Measurements from ENCODE around the gene GSX1.
"Not testable (repeated sequence)": the region's sequence is repeated elsewhere in the genome, so short reads cannot be mapped to it uniquely, and the experiment has no call there.

Gene GSX1

GRCh38 chr13:27794368-27794691 is 2.0 kb downstream of the GSX1 start:
- DNase-seq (ENCODE audit: low read depth): no peak

DNA sequence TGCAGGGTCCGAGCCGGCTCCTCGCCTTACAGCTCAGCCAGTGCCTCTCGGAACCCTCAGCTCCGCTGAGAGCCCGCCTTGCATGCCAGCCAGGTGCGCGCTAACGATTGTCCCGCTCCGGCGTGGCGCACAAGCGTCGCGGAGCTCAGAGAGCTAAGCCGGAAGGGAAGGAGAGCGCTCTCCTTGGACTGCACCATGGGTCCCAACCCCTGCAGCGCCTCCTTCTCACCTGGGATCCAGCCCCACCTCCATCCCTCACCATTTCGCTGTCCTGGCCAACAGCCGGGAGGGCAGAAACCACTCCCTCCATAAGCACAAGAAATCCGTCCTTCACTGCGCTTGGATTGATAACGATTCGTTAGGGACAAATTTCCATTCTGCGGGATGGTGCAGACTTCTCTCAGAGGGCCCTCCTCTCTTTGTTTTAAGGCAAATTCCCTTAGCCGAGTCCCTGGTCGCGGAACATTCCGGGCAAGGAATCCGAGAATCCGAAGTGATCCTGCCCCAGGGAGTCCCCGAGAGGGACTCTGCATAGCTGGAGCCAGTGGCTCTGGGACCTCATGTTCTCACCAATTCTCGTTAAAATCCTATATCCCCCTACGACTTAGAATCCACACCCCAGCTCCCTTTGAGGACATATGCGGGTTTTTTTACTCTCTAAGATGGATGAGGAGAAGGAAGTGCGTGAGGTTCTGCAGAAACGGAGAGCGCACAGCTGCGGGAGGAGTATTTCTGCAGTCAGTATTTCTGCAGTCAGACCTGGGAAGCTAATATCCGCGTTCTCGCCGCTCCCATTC is 2.8 kb downstream of the GSX1 start:
- no peak for DNase-seq (ENCODE audit: low read depth)

GRCh38 chr13:27795718-27796019 is 3.4 kb downstream of the GSX1 start:
- DNase-seq (ENCODE audit: low read depth): no peak

DNA sequence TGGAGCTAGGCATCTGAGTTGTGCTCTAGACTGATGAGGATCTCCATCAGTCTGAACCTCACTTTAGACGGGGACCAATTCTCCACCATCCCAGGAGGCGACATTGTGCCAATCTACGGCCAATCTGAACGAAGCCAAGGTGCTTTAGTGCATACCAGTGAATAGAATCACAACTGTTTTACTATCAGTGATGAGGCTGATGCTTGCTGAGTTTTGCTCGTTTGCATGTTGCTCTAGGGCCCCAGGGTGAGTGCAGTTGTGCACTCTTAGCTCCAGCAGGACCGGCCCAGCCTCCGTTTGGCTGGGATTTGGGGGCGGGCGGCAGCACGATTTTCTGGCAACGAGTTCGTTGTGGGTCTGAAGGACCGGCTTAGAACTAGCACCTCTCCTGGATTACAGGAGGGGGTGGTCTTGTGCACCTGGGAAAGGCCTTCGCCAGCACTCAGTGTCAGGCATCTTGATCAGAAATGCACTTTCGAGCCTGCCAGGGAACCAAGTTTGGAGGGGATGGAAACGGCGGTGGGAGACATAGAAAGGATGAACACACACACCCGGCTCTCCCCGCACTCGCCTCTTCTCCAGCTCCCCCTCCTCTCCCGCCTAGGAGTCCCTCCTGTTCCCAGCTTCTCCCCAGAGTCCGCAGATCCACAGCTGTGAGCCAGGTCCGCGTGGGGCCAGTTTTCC is 4.4 kb downstream of the GSX1 start:
- no peak for DNase-seq (ENCODE audit: low read depth)

DNA sequence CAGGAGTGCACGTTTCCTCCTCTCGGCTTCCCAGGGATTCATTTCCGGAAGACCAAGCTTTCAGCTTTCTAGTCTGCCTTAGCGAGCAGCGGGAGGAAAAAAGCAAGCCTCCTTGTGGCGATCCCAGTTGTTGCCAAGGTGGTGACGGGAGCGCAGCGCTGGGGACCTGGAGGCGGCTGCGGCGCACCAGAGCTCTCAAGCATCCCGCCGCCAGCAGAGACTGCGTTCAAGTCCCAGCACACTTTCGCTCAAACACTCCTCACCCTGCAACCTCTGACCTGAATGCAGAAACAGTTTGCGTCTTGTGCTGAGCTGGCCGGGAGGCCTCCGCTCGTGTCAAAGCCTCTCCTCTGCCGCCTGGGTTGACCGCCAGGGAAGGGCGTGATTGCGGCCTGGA is 4.9 kb downstream of the GSX1 start:
- no peak for DNase-seq (ENCODE audit: low read depth)

- no peak for DNase-seq (ENCODE audit: low read depth)
Observed at GRCh38 chr13:27806744-27807387, 14.6 kb downstream of the GSX1 start.

DNA sequence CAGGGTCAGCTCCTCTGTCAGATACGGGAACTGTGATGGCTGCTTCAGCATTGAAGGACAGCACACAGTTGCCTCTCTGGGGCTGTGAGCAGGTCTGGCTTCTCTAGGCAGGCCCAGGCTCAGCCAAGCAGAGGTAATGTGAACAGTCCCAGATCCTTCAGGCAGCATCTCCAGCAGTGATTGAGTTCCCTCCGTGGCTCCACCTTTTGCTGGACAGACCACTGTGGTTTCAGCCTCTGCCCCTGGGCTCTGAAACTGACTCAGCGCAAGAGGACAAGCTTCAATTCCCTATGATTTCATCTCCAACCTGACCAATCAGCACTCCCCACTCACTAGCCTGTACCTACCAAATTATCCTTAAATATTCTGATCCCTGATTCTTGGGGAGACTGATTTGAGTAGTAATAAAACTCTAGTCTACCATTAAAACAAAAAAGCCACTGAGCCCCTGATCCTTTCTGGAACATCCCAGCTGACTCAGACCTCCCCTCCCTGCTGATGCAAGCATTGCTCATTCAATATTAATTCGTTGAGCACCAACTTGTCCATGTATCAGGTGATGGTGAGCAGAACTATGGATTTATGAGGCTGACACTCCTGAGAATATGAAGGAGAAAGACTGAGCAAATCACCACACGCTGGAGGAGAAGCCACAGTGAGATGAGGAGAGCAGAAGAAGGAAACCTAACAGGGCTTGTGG is 16.7 kb downstream of the GSX1 start:
- DNase-seq (ENCODE audit: low read depth): no peak

GRCh38 chr13:27810009-27810408 is 17.7 kb downstream of the GSX1 start:
- DNase-seq (ENCODE audit: low read depth): no peak

DNA sequence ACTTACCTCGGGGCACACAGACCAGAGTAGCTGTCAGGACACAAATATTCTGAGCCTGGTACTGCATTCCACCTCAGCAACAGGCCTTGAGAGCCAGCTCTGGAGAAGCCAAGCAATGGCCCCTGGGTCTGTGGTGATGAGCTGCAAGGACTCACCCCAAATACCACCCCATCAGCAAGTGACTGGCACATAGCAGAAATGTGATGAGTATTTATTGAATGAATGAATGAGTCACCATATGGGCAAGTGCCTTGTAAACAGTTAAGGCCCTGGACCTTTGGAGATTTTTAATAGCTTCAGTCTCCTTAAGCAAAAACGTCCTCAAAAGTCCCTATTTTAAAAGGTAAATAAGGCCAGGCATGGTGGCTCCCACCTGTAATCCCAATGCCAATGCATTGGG is 18.2 kb downstream of the GSX1 start:
- DNase-seq (ENCODE audit: low read depth): no peak

- no peak for DNase-seq (ENCODE audit: low read depth)
Observed at GRCh38 chr13:27813826-27814225, 21.5 kb downstream of the GSX1 start.

GRCh38 chr13:27817832-27818231 is 25.5 kb downstream of the GSX1 start:
- DNase-seq (ENCODE audit: low read depth): not testable (repeated sequence)

GRCh38 chr13:27820524-27821482 is 28.5 kb downstream of the GSX1 start:
- DNase-seq (ENCODE audit: low read depth): no peak

DNA sequence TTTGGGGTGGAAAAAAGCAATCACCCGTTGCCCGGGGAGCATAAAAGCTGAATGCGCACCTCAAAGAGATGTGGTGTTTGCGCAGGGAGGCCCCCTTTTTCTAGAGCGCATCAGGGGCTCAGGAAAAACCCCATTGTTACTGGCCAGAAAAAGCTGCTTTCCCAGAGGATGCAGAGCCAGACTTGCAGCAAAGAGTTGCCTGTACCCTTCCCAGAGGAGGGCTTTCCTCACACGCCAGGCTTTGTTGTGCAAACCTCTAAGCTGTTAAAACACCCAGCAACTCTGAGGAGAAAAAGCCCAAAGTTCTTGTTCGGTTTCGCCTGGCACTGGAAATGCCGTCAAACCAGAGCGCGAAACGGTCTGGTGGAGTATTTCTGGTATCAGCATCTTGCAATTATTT is 29.3 kb downstream of the GSX1 start:
- no peak for DNase-seq (ENCODE audit: low read depth)

GRCh38 chr13:27822258-27822872 is 30.1 kb downstream of the GSX1 start:
- DNase-seq (ENCODE audit: low read depth): no peak

DNA sequence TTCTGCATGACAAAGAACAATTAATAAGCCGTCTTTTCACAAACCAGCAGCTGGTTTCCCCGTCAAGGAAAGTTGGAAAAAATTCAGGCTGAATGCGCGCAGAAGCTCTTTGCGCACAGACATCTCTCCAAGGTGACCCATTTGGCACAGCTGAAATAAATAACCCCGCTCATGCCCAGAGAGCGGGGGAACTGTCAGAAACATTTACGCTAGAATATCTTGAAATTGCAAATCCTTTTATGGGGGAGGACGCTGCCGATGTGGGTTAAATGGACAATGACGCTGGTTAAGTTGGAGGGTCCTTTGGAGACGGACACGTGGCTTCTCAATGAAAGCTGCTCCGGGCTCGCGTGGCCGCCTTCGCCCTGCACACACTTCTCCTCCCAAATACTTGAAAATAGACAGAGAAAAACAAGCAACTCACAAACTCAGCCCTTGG is 30.6 kb downstream of the GSX1 start:
- no peak for DNase-seq (ENCODE audit: low read depth)

DNA sequence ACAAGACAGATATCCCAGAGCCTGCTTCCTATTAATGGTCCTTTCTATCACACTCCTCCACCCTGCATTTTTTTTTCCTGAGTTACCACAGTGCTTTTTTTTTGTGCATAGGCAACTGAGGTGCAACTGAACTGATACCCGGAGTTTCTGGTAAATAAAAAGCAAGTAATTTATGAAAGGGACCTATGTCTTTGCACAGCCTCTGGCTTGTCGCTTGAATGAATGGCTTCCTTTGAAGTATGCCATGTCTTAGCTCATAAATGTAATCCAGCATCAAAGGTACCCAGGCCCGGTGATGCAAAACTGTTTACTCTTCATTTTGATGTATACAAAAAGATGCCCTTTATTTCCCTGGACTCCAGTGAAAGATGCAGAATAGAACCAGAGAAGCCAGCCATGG is 31.8 kb downstream of the GSX1 start:
- no peak for DNase-seq (ENCODE audit: low read depth)

DNA sequence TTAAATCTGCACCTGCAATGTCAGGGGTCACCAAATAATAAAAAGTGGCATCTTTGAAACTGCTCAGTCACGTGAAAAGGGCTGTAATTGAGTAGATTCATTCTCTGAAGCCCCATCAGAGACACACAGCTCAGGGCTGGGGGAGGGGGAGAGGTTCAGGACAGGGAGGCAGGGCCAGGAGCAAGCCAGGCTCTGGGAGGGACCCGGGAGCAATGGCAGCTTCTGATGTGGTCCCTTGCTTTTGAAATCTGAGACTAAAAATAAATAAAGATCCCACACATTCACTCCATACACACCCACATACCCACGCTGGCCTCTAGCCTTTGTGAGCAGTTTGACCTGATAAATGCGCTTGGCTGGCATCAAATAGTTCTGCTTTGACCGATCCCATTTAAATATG is 32.8 kb downstream of the GSX1 start:
- no peak for DNase-seq (ENCODE audit: low read depth)

- peak; percentile 85 for DNase-seq (ENCODE audit: low read depth)
Observed at GRCh38 chr13:27826379-27827353, 34.4 kb downstream of the GSX1 start.

- DNase-seq (ENCODE audit: low read depth): no peak
Observed at GRCh38 chr13:27827646-27828045, 35.4 kb downstream of the GSX1 start.

DNA sequence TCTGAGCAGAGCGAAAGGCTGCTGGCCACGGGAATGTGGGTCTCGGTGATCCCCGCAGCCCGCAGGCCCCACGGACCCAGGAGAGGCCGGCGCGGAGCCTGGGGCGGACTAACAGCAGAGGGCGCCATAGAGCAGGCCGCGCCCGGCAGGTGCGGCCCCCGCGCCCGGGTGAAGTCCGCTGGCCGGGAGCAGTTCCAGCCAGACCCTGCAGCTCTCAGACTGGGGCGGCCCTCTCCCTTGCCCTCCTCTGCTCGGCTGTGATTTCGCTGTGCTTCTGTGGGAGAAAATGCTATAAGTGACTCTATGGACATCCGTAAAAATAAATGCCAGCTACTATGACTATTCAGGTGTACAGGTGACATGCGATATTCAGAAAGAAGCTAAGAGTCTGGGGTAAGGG is 37.7 kb downstream of the GSX1 start:
- DNase-seq (ENCODE audit: low read depth): peak; percentile 24

All from iris pigment epithelial cell (primary cell).